C4-2B (cell line): ENCODE data around the gene GPR158.

Experiments used
- CTCF ChIP-seq: fragments of 450-650 bp; conservative IDR thresholded peaks from 2 replicates; pipeline ENCODE4 v1.5.1; 2017; ENCODE audit warnings: mild to moderate bottlenecking
- ZFX ChIP-seq: fragments of 450-650 bp; IDR thresholded peaks from 2 replicates; pipeline ENCODE4 v1.6.1; 2017

GRCh38 chr10:25170627-25171026, 4.2 kb upstream of the GPR158 start:
- TF ChIP-seq CTCF, result no peak
- no peak for TF ChIP-seq ZFX
